Endothelial cell of umbilical vein (primary cell): Measurements from ENCODE around the gene TBCD. TPM values are rescaled to one million over a fixed set of nuclear protein-coding genes. Genes with fewer than 3 reads are reported as not detected.
A peak's percentile ranks its signal among the peaks of the same experiment; 100 is the strongest.

Experiments used
- BruUV-seq: library from RNA; stranded (reverse); fragments of 400-500 nt; replicated peaks from 2 replicates; lab custom pipeline; 2021; lab: Mats Ljungman, UMichigan
- CTCF ChIA-PET: fragments of 300-600, 350-600 bp; sonication (Branson Sonifier 250); formaldehyde crosslinking; loops from one replicate; lab custom pipeline; 2021; ENCODE audit warnings: antibody characterized with exemption, inconsistent platforms; lab: Charles Lee
- POLR2A ChIA-PET: fragments of 300-600, 350-600 bp; sonication (Branson Sonifier 250); formaldehyde crosslinking; loops from one replicate; lab custom pipeline; 2021; ENCODE audit warnings: antibody characterized with exemption, inconsistent platforms; lab: Charles Lee
- DNase-seq: peaks from one replicate; pipeline ENCODE4 v3.0.0-alpha.2; 2011; ENCODE audit warnings: low read depth, low spot score
- FAIRE-seq: peaks from 2 replicates; lab custom pipeline; 2011; peaks lifted over from hg19 to GRCh38; lab: Jason Lieb, UNC
- H2AFZ ChIP-seq: 2 replicates; pipeline ENCODE4 v1.6.0; 2012; ENCODE audit warnings: low read depth, low read length, control low read depth, inconsistent platforms
- H3K27ac ChIP-seq: 2 replicates; pipeline ENCODE4 v1.5.1; 2011; ENCODE audit warnings: low read depth, mild to moderate bottlenecking, control low read depth, low read length, moderate library complexity; ENCODE audit not compliant: insufficient read depth
- H3K27me3 ChIP-seq, 2 experiments: 2 replicates each; pipeline versions ENCODE4 v1.6.0 to v1.6.1; 2011; ENCODE audit warnings: low read length in 2 of 2, mixed read lengths in 1 of 2; ENCODE audit not compliant: control insufficient read depth in 2 of 2, insufficient read depth in 2 of 2
- H3K36me3 ChIP-seq, 2 experiments: 2 replicates in 1 of 2; 3 replicates in 1 of 2; pipeline ENCODE4 v1.5.1; 2011; ENCODE audit warnings: low read length in 2 of 2, mild to moderate bottlenecking in 1 of 2, moderate library complexity in 1 of 2; ENCODE audit not compliant: control insufficient read depth in 2 of 2, insufficient read depth in 2 of 2; ENCODE audit errors: extremely low read depth in 1 of 2
- H3K4me1 ChIP-seq: 3 replicates; pipeline ENCODE4 v1.5.1; 2011; ENCODE audit warnings: mild to moderate bottlenecking, low read length; ENCODE audit not compliant: control insufficient read depth, insufficient read depth; ENCODE audit errors: extremely low read depth
- H3K4me2 ChIP-seq: 2 replicates; pipeline ENCODE4 v1.6.1; 2011; ENCODE audit warnings: low read length, control low read depth, mixed read lengths; ENCODE audit not compliant: insufficient read depth
- H3K4me3 ChIP-seq, 3 experiments: fragments of 200-600 bp in 1 of 3; sonication (generic), shearing (Covaris generic) in 1 of 3; replicated peaks in 1 of 3; 2 replicates each; pipeline ENCODE4 v1.5.1; 2011 to 2016; ENCODE audit warnings: control low read depth in 3 of 3, low read length in 3 of 3, mild to moderate bottlenecking in 2 of 3, inconsistent platforms in 1 of 3, low read depth in 1 of 3, moderate library complexity in 1 of 3; ENCODE audit not compliant: insufficient read depth in 1 of 3
- H3K79me2 ChIP-seq: 2 replicates; pipeline ENCODE4 v1.6.0; 2012; ENCODE audit warnings: low read length, inconsistent platforms; ENCODE audit not compliant: control insufficient read depth, insufficient read depth
- H3K9ac ChIP-seq: replicated peaks from 2 replicates; pipeline ENCODE3; 2011; ENCODE audit warnings: low read length, control low read depth; ENCODE audit not compliant: insufficient read depth; ENCODE audit errors: extremely low read depth
- H3K9me1 ChIP-seq: replicated peaks from 3 replicates; pipeline ENCODE4 v1.6.0; 2011; ENCODE audit warnings: mild to moderate bottlenecking, low read length; ENCODE audit not compliant: control insufficient read depth, insufficient read depth; ENCODE audit errors: extremely low read depth
- H3K9me3 ChIP-seq: replicated peaks from 2 replicates; pipeline ENCODE4 v1.5.1; 2012; ENCODE audit warnings: low read length, inconsistent platforms; ENCODE audit not compliant: control insufficient read depth, insufficient read depth
- H4K20me1 ChIP-seq: replicated peaks from 2 replicates; pipeline ENCODE3; 2011; ENCODE audit warnings: mild to moderate bottlenecking, low read length; ENCODE audit not compliant: control insufficient read depth, insufficient read depth; ENCODE audit errors: extremely low read depth
- EZH2 ChIP-seq: IDR thresholded peaks from 2 replicates; pipeline ENCODE4 v1.6.1; 2012; ENCODE audit warnings: borderline replicate concordance, low read depth, mild to moderate bottlenecking, moderate library complexity, low read length, inconsistent platforms; ENCODE audit not compliant: severe bottlenecking
- FOS ChIP-seq: IDR thresholded peaks from 2 replicates; pipeline ENCODE4 v1.6.1; 2011; ENCODE audit warnings: mild to moderate bottlenecking, low read length, moderate library complexity, borderline replicate concordance; ENCODE audit not compliant: insufficient read depth
- GATA2 ChIP-seq: IDR thresholded peaks from 2 replicates; pipeline ENCODE4 v1.7.0; 2011; ENCODE audit warnings: low read depth, mild to moderate bottlenecking, moderate library complexity, mixed read lengths, low read length; ENCODE audit not compliant: insufficient read length, insufficient read depth
- JUN ChIP-seq: IDR thresholded peaks from 2 replicates; pipeline ENCODE4 v1.6.1; 2011; ENCODE audit warnings: borderline replicate concordance, low read depth; ENCODE audit not compliant: insufficient read length, insufficient read depth
- MAX ChIP-seq: IDR thresholded peaks from 2 replicates; pipeline ENCODE4 v1.6.1; 2011; ENCODE audit not compliant: insufficient read depth, insufficient read length
- MYC ChIP-seq: IDR thresholded peaks from one replicate; pipeline ENCODE4 v1.6.1; 2011; ENCODE audit warnings: mild to moderate bottlenecking, low read depth, low read length
- POLR2A ChIP-seq: IDR thresholded peaks from 2 replicates; pipeline ENCODE4 v1.6.1; 2012; ENCODE audit warnings: low read depth, mild to moderate bottlenecking, control low read depth, low read length
- POLR2AphosphoS5 ChIP-seq: IDR thresholded peaks from 2 replicates; pipeline ENCODE4 v1.6.1; 2012; ENCODE audit warnings: low read depth, mild to moderate bottlenecking, control low read depth, low read length, moderate library complexity; ENCODE audit not compliant: insufficient read depth
- dilution Hi-C: fragments of 300-500 bp; cut with MboI; formaldehyde crosslinking; loops from one replicate; pipeline ENCODE4 v1.15.0; 2019; ENCODE audit warnings: low sequenced_read_pairs; ENCODE audit not compliant: extremely low pct_ligation_motif_present
- intact Hi-C: fragments of 100-400 bp; cut with micrococcal nuclease; formaldehyde crosslinking; loops from one replicate; pipeline ENCODE4 v1.10.0; 2022
- polyA plus RNA-seq, 4 experiments: library from polyadenylated mRNA; depleted of rRNA in 3 of 4; stranded (reverse) in 3 of 4; unstranded in 1 of 4; fragments of >200 nt; gene quantifications; 2 replicates each; pipeline versions ENCODE4 v1.2.1 to v1.2.3, GENCODE V29; 2011 to 2012; ENCODE audit warnings: missing spikeins in 1 of 4
- total RNA-seq: library from RNA; stranded (reverse); gene quantifications from 2 replicates; pipeline ENCODE4 v1.2.3, GENCODE V29; 2021

The TBCD gene
- total and polyA plus RNA-seq, 2 donors (not counting 3 experiments of a cell fraction or from before 2014, with no cell fraction given), result 121 to 145 TPM

- H2AFZ ChIP-seq, result no peak overlapping the region
- peak; percentile 40 for DNase-seq
- H3K79me2 ChIP-seq, result peaks cover 60% of the 10 kb centered on the region
- no peak overlapping the region for H3K9ac ChIP-seq
- TF ChIP-seq POLR2AphosphoS5 (no peak), POLR2A (no peak), GATA2 (no peak), EZH2 (no peak), MYC (no peak), FOS (peak; percentile 52), MAX (no peak), JUN (peak; percentile 35)
- H3K4me1 ChIP-seq, result peaks cover 40% of the 10 kb centered on the region
- H3K4me2 ChIP-seq, result no peak overlapping the region
- FAIRE-seq, result peak; percentile 71
- H3K9me3 ChIP-seq, result no peaks in the 10 kb centered on the region
- H3K4me3 ChIP-seq, result no peak overlapping the region
- no peaks in the 10 kb centered on the region for H4K20me1 ChIP-seq
- POLR2A ChIA-PET, result interaction anchor here (0.6 kb wide), 2 partner anchors 15 to 19 kb away, joined by 3 read pairs; no protein-coding TSS in a partner anchor
- BruUV-seq, result no TSS peak
- no peaks in the 10 kb centered on the region for H3K9me1 ChIP-seq
- no peaks in the 10 kb centered on the region for H3K27me3 ChIP-seq
- CTCF ChIA-PET, result interaction anchor here (1.0 to 3.1 kb wide), 5 partner anchors 11 to 82 kb away, joined by 3 to 13 read pairs (median 4); no protein-coding TSS in a partner anchor
- intact Hi-C loops, result no loop called here
- H3K36me3 ChIP-seq, result no peaks in the 10 kb centered on the region
- H3K27ac ChIP-seq, result no peak overlapping the region
- dilution Hi-C loops, result no loop called here
Measured at GRCh38 chr17:82863941-82864712, 112.3 kb downstream of the TBCD start.
